AG08395 (cell line): ENCODE results near the gene GCG.

ENCODE experiments used
- DNase-seq: peaks from one replicate; pipeline ENCODE4 v3.0.0; 2012; ENCODE audit warnings: mixed read lengths, low spot score

Gene GCG

DNA sequence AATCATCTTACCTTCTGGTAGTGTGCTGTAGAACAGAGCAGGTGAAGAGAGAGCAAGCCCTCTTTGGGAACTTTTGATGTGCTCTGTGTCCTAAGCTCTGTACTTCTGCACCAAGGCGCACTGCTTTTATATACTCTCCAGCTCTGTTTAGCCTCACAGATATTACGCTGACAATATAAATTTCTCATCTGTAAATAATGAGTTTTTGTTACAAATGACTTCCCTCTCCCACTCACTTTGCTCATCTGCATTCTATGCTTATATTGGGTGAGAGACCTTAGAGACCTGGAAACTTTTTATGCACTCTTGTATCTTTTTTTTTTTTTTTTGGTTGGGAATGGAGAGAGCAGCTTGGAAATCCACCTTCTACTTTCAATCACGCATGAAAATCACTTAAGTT is at the start of gene GCG:
Gene GCG (minus strand): TSS at position 101 of the 400 bp plus-strand sequence. CDS start 3,069 bp downstream, outside the sequence.
- no peak for DNase-seq

DNA sequence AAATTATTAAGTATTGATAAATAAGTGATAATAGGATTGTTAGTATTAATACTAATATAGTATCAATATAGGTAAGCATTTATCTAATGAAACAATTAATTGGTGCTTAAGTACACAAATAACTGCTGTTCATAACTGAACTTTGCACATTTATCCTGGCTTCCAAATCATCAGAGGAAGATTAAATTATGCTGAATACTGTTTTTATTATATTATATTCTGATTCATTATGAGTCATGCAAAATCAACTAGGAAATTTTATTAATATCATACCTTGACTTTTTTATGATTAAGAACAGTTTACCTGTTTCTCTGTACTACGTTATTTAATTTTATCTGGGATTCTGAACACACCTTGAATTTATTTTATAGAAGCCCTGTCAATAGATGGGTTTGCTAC is 48.6 kb upstream of the GCG start:
- no peak for DNase-seq

DNA sequence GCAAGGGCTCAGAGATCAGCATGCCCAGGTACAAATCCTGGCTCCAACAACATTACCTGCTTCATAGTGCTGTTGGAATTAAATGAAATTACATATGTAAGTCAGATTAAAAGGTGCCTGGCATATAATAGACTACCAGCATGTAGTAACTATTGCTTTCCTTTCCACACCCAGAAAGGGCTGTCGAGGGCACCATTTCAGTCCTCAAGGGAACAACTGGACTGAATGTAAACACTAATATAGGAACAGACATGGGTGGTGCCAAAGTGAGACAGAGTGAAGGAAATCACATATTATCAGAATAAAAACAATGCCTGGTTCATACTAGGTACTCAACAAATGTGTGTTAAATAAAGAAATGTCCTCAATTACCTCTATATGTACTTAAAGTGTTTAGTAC is 47.9 kb upstream of the GCG start:
- no peak for DNase-seq

DNA sequence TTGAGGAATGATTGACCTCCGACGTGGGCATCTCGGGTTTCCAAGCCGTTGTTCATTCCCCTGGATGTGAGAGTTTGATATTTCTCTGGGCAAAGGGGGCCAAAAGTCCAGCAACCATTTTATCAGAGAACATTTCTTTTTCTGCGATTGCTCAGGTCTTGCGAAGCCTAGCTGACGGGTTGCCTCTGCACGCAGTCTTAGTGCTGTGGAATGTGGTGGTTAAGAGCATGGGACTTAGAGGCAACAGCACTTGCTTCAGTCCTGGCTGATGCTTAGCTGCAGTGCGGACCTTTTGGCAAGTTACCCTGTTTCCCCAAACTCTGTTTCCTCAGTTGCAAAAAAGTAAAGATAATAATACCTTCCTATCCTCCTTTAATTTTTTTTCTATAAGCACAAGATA is 46.2 kb upstream of the GCG start:
- no peak for DNase-seq

DNA sequence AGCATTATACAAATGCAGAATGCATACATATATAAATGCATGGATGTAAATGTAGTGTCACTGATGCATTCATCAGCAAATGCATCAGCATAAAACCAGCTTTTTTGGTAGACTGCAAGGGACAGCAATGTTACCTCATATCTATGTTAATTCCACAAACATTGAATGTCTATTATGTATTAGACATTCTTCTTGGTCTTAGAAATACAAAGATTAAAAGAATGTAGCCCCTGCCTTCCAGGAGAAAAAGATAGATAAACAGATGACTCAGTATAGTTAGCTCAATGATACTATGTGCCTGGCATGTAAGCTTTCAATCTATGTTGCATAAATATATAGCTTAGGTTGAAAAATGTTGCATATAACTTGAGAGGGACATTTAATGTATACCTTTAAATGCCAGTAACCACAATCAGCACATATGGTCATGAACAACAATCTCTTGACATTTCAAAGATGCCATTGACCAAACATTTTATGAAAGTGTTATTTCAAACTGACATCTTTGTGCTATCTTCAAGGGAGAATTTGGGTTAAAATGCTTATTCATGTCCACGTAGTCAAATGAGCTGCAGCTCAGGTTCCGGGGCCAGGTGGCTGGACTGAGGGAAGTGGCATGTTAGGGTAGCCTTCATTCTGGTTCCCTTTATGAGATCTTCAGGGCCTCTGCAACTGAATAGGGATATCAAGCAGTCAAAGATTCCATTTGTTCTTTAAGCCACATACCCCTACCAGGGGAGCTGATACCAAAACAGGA is 45.2 kb upstream of the GCG start:
- DNase-seq: peak; percentile 16

DNA sequence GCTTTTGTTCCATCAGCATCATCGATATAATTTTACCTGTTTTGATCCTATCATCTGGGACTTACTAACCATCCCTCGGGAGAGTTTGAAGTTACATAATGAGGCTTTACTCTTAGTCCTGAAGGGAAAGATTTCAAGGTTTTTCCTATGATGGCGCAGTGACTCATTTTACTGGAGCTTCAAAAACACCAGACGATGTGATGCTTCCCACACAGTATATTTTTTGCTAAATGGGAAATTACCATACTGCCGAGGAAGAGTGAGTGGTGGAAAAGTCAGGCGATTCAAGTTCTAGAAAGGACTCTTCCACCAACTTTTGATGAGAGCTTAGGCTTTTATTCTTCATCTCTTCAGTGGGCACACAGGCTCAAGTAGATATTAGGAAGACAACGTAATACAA is 44.6 kb upstream of the GCG start:
- DNase-seq: no peak

DNA sequence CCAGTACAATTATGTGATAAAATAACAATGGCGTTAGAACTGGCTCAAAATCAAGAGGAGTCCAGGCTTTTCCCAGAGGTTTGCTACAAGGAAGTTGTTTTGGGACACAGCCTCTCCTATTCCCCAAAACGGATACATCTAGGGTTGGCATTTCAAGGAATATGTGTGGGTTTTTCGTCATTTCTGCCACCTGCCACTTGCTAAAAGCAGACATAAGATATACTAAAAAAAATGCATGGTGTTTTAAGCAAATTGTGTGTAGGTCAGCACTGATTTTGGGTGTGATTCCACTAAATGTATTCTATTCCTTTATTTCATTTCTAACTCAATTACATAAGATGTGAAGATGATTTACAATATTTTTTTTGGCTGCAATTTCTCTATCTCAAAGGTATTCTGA is 36.4 kb upstream of the GCG start:
- DNase-seq: no peak

DNA sequence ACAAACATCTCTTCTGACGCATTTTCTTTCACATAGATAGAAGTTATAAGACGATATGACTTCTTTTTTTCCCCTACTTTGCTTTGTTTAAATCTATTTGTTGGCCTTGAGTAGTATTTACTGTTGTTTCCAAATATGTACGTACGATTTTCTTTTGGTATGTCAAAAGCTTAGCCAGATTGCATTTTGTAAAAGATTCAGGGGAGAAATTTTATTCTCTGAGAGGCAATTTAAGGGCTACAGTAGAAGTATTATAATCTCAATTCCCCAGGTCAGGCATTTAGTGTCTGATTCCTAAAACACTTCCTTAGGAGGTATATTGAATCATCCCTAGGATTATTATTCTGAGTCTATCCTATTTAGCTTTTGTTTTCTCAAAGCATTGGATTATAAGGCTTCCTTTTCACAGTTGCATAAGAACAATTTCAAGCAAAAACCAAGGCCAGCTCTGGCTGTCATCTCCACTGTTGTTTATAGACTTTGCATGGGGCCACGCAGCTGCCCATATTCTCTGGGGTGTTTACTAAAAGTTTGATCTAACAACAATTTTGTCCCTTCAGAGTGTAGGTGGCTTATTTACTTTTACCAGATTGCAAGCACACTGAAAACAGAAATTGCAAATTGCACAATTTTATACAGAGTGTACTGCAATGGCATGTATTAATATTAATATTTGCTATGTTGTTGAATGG is 33.6 kb upstream of the GCG start:
- no peak for DNase-seq

DNA sequence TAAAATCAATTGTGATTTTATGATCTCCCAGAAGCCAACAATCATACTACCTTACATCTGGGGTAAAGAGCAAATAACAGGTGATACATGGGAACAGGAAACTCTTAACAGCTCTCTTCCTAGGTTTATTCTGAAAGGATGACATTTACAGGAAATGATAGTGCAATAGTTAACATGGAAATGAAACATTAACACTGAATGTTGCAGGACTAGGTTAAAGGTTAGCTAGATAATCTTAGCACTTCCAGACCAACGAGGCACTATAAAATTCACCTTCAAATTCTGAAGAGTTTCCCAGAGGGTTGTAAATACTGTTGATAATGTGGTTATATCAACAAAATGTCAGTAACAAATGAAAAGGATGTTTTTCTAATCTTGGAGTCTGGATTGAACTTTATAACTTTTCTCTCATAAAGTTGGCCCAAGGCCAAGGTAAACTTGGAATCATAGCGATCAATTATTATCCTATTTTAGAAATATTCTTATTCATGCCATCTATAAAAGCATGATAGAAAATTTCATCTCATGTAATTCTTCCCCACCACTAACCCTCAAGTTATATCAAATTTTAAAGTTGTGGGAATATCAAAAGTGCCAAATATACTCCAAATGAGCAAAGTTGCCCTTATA is 32.9 kb upstream of the GCG start:
- DNase-seq: no peak

DNA sequence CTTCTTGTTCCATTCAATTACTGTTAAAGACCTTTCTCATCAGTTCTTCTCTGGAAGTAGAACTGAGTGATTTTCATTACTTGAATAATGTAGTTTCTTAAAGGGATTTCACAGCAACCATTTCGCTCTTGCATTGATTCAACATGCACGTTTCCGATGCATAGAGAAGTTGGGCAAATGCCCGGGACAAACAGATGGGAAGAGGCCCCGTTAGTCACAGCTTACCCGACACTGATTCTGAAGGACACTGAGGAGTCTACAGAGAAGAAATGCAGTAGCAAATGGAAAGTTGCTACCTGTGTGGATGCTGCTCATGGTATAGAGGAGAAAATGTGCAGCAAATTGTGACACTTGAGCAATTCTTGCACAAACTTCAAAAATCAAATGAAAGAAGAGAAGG is 32.3 kb upstream of the GCG start:
- no peak for DNase-seq

DNA sequence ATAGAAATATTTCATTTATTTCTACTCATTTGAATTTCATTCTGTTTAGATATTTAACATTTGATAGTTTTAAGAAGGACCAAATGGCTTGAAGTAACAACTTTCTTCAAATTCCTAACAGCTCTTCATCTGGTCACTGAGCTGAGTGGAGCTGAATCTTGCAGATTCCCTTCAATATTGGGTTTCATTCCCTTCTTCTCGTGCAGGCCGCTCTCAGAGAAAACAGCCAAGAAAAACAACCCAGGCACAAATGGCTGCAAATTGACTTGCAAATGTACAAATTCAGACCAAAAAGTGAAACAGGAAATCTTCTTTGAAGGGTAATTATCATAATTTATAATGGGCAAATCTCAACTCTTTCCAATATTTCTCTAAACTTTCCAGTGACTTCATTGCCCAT is 30.3 kb upstream of the GCG start:
- no peak for DNase-seq

DNA sequence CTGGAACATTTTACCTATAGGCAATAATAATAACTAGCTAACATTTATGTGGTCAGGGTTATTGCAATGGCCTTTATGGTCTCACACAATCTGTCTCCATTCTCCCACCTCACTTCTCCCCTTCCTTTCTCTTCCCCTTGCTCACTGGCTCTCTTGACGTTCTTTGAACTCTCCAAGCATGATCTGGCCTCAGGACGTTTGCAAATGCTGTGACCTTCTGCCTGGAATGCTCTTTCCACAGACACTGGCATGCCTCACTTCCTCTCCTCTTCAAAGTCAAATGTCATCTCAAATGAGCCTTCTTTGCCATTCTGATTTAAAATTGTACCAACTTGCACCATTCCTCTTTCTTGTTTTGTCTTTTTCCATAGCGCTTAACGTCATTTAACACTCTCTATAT is 25.3 kb upstream of the GCG start:
- DNase-seq: no peak

DNA sequence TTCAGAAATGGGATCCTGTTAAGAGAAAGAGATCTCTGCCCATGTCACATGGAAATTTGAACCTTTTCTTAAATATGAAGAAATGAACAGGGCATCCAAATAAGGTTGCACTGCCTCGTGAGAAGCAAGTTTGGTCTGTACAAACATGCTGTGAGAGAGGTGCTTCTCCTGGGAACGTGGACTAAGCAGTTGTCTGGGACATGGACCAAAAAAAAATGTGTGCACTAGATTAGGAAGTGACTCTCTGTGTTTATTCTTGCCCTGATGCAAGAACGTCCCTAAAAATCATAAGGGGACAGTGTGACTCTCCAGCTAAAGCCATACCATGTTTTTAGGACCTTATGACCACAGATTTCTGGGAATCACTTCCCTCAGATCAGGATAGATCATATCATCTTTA is 23.7 kb upstream of the GCG start:
- no peak for DNase-seq

DNA sequence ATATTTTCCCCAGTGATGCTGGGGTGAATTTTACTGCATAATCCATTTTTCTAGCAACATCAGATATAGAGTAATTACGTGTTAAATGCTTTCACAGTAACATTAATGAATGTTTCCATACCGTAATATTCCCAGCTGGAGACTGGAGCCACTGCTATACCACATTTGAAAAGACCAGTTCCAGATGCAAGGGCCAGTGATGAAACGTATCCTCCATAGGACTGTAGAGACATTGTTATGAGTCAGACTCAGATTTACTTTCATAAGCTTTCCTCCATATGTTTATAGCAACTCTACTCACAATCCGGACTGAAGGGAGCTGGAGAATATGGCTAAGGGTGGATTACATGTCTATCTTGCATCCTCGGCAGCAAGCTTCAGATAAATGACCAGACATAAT is 22.7 kb upstream of the GCG start:
- DNase-seq: no peak

DNA sequence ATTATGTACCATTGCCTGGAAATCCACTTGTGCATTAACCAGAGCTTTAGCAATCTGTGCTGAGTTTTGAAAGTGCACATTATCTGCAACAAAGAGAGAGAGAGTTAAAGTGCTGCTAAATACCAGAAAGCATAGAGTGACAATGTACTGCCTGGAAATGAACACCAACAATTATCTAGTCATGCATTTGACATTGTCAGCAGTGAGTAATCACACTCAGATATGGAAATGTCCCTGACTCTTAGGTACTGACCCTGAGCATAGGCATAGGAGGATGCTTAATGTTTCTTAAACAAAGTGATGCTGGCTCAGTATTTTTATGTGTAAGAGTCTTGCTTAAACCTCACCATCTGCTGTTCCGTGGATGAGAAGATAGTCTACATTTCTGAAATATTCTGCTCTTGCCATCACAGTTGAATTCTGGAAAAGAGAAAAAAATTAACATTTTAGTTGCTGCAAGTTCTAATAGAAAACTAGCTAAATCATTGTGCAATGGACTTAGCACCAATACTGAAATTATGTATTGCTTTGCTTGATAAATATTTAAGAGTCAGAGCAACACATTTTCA is 20.8 kb upstream of the GCG start:
- DNase-seq: no peak

DNA sequence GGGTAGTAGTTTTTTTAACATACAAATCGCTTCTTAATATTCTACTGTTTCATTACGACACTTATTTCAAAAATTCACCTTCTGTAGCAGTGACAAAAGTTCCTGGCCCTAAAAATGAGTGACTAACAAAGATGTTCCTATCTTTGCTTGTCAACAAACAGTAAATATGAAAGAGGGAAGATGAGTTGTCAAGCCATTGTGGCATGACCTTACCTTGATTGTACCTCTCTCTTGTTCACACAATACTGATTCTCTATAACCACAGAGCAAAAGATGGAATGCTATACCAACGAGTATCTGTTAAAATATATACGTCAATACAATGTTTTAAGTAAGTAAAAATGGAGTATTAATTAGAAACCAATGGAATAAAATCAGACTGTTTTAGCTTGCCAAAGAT is 14.7 kb upstream of the GCG start:
- no peak for DNase-seq

DNA sequence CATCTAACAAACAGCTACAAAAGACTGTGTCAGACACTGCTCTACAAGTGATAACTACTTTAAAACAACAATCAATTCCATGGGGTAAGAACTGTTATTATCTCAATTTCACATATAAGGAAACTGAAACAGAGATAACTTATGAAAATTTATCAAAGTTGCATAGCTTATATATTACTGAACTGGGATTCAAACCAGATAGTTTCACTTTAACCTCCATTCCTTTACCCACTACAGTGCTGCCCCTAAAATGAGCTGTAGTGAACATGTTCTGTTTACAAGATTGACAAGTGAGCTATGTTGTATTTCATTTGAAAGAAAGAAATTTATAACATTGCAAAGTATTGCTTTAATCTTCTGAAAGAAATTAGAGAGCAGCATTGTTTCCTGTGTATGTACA is 14.1 kb upstream of the GCG start:
- DNase-seq: no peak

DNA sequence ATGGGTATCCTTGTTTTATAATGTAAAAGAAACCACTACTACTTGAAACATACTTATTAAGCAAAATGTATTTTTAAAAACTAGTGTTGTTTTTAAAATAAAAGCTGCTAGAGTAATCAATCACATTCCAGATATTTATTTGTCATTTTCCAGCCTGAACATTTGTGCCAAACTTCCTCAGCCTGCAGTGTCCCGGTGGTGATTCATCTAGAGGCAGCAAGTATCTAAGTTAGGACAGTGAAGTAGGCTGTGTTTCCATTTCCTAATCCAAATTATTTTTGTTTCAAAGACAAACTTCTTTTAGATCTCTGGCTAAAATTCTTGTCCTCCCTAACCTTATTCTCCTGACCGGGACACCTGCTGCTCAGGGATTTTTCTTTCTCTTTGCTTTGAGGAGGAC is 12.8 kb upstream of the GCG start:
- peak; percentile 56 for DNase-seq

DNA sequence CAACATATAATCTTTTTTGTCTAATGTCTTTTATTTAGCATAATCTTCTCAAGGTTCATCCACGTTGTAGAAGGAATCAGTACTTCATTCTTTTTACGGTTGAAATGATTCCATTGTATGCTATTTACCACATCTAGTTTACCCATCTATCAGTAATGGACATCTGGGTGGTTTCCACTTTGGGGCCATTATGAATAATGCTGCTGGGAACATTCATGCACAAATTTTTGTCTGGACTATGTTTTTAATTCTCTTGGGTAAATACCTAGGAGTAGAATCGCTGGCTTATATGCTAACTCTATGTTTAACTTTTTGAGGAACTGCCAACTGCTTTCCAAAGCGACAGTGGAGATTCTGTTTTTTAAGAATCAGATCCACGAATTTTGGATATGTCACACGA is 7.4 kb upstream of the GCG start:
- no peak for DNase-seq

DNA sequence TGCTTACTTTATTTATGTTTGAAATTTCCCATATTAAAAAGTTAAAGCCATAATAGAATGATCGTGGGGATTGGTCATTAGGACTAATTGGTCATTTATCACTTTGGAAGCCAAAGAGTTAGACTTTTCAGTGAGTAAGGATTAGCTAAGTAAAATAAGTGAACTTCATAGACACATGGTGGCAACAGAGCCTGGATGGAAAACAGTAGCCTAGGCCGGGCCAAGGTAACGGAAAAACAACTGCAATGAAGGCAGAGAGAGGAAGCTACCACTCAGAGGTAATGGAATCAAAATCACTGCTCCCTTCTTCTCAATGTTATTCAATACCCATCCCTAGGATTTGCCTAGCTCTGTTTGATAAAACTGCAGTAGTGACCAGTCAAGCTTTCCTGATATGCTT is 4.1 kb upstream of the GCG start:
- no peak for DNase-seq

DNA sequence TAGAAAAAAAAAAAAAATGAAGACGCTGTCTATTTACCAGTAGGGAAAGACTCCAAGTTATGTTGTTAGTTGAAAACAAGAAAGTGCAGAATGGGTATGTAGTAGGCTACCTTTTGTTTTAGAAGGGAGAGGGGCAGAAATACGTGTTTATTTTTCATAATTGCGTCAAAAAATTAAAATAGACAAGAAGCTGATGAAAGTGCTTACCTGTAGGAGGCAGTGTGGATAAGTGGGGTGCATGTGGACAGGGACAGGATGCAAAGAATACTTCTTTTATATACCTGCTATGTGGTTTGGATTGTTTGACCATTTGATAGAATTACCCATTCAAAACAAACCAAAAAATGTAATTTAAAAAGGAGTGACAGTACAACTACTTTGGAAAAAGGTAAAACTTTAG is 3.0 kb upstream of the GCG start:
- DNase-seq: no peak

DNA sequence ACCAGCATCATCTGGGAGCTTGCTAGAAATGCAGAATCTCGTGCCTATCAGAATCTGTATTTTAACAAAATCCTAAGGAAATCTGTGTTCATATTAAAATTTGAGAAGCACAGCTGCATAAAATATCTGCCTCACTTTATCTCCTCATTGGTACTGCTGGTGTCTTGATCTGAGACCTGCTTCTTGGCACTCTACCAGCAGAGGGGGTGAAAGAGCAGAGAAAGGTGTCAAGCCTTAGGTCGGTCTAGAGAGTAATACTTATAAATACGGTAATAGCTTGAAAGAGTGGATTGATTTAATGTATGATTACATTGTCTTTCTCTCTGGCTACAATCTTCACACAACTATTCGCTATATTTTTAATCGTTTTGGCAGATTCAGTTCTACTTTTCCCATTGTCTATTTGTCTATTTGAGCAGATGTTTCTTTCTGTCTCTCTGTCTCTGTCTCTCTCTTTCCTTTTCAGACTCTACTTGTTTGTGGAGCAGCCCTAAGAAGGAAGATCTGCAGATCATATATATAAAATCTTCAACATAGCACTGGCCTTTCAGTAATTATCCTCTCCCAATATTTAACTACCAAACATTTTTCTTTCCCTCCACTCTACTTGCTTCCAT is 1.7 kb upstream of the GCG start:
- peak; percentile 42 for DNase-seq

DNA sequence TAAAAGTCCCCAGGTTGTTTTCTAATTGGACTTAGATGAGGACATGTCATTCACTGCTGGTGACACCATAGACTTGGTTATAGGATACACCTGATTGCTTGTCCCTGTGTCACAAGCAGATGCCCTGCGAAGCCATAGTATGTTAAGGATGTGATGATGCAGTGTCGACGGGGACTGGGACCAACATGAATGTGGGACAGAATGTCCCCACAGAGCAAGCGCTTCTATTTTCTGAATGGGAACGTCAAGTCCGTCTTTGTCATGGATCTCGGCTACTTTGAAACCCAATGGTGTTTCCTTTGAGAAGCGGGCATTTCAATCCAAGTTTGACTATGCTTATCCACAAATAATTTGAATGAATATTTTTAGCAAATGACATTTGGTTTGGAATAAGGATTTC is 2.1 kb downstream of the GCG start:
- DNase-seq: no peak
